NCI-H1417 treated with DMSO at 0.1 percent for 48 hours (cell line): Measurements from ENCODE around the gene RTP5.

ENCODE experiments used
- DNase-seq: peaks from one replicate; lab custom pipeline; 2025; lab: John Stamatoyannopoulos, UW

The RTP5 gene

GRCh38 chr2:241887806-241888522, 18.4 kb downstream of the RTP5 start:
- no peak for DNase-seq

GRCh38 chr2:241888641-241889040, 19.1 kb downstream of the RTP5 start:
- DNase-seq = no peak

GRCh38 chr2:241890524-241891235, 21.2 kb downstream of the RTP5 start:
- no peak for DNase-seq

- DNase-seq = no peak
These were observed 21.9 kb downstream of the RTP5 start for GRCh38 chr2:241891315-241891987.

DNA sequence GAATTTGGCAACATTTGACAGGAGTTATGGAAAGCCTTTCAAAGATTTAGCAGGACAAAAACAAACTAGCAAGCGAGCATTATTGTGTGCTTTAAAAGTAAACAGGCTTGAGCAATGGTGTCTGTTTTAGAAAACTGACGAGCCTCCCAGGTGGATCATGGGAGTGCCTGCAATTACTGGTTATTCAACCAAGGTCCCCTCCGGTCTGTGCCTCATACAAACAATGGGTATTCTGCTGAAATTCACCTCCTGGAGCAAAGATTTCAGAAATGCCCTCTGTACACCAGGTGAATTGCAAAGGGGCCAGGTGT, 22.4 kb downstream of the RTP5 start:
- no peak for DNase-seq

DNA sequence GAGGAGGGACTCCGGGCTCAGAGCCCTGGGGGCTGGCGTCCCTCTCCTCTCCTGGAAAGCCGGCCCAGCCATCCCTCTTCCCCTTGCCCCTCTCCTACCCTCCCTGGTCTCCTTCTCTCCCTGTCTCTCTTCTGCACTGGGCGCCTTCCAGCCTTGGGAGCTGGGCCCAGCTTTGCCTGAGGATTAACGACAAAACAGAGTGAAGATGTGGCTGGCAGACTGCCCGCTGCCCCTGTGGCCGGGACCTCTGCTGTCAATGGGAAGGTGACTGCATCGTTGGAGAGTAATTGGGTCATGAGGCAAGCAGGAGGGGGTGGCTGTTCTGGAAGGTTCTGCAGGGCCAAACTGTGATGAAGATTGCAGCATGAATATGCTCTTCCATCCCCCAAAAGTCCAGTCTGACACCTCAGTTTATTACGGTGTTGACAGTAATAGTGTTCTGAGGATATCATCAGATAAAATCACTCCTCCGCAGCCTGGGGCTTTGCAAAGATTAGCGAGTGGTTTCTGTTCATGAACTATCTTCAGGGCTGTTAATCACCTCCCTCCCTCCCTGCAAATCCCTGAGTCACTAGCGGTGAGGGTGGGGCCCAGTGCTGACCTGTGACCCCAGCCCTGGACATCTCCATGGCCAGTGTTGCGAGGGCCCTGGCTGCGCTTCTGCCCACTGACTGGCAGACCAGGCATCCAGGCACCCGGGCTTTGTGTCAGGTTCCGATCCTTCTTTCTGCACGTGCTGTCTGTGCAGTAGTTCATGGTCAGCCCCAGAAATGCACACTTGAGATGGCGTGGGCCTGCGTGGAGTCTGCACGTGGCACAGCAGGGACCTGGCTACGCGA, 23.0 kb downstream of the RTP5 start:
- no peak for DNase-seq

- no peak for DNase-seq
These were observed 23.7 kb downstream of the RTP5 start for GRCh38 chr2:241893265-241893664.

GRCh38 chr2:241894056-241894641, 24.6 kb downstream of the RTP5 start:
- DNase-seq = no peak

GRCh38 chr2:241894681-241895426, 25.3 kb downstream of the RTP5 start:
- no peak for DNase-seq

DNA sequence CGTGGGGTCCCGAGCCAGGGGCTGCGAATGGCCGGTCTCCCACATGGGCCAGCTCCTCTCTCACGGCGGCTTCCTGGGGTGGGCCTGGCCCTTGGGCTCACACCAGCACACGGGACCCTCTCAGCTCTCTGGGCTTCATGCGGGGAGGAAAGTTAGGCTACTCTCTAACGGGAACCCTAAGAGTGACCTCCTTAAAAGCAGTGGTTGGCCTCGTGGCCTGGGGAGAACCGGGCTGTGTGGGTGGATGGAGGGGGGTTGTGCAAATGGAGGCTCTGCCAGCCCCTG, 25.8 kb downstream of the RTP5 start:
- DNase-seq = no peak

GRCh38 chr2:241895712-241896641, 26.4 kb downstream of the RTP5 start:
- DNase-seq = no peak

- no peak for DNase-seq
These were observed 27.2 kb downstream of the RTP5 start for GRCh38 chr2:241896746-241897201.

- DNase-seq = no peak
These were observed 27.8 kb downstream of the RTP5 start for GRCh38 chr2:241897231-241897916.

DNA sequence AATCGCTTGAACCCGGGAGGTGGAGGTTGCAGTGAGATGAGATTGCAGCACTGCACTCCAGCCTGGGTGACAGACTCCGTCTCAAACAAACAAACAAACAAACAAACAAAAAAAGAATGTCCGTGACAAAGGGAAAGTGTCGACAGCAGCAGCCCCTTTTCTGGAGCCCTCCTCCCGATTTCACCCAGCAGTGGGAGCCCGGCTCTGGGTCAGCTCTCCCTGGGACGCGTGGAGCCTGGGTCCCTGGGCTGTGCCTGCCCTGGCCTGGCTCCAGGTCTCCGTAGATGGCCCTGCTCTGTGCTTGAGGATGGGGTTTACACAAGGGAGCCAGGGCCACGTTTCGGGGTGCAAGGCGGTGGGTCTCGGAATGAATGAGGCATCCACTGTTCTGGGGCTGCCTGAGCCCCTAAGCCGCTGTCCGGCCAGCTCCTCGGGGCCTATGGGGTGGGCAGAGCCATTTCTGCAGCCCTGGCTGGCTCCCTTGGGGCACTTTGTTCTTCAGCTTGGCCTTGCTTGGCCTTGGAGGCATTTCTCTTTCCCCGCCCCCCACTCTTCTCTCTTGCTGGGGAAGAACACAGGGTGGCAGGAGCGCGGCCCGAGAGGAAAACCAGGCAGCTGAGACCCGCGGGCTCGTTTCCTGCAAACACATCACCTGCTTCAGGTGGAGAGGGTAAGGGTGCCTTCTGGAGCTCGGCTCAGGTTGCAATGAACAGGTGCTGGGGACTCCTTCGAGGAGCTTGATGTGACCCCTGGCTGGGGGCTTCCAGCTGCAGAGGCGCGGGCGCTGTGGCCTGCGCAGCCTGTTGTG, 29.1 kb downstream of the RTP5 start:
- DNase-seq = no peak

DNA sequence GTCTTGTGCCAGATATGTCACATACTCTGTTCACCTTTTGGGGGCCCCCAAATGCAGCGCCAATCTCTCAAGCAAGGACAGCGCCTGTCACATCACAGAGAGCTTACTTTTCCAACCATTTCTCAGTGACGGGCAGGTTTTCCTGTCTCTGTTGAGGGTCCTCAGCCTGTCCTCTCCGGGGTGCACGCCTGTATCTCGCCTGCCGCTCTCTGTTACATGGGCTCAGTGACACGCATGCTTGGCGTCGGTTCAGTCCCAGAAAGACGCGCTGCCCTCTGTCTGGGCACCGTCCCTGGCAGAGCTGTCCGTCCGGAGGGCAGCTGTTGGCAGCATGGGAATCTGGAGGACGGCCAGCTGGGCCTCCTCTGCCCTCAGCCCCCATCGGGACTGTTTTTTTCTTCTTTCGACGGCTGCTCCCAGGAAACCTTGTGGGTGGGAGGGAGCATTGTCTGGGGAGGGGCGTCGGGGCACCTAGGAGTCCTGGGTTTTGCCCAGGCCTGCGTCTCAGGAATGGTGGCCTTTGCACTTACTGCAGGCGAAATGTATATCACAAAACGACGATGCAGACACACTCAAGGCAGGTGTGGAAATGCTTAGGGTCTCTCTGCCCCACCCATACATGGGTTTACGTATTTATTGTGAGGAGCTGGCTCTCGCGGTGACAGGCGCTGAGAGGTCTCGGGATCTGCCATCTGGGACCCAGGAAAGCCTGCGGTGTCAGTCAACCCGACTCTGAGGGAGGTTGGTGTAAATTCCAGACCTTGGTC, 30.9 kb downstream of the RTP5 start:
- no peak for DNase-seq

DNA sequence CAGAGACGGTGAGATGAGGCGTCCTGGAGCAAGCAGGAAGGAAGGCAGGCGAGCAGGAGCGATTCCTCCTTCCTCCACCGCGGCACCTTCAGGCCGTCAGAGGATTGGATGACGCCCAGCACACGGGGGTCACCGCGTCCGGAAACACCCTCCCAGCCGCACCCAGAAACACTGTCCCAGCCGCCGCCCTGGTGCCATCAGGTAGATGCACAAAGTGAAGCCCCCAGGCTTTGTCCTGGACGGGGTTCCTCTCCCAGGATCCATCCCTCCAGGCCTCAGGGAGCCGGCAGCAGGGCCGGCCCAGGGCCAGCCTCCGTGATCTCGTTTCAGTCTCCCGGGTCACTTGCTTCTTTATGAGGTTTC, 31.5 kb downstream of the RTP5 start:
- DNase-seq = no peak

DNA sequence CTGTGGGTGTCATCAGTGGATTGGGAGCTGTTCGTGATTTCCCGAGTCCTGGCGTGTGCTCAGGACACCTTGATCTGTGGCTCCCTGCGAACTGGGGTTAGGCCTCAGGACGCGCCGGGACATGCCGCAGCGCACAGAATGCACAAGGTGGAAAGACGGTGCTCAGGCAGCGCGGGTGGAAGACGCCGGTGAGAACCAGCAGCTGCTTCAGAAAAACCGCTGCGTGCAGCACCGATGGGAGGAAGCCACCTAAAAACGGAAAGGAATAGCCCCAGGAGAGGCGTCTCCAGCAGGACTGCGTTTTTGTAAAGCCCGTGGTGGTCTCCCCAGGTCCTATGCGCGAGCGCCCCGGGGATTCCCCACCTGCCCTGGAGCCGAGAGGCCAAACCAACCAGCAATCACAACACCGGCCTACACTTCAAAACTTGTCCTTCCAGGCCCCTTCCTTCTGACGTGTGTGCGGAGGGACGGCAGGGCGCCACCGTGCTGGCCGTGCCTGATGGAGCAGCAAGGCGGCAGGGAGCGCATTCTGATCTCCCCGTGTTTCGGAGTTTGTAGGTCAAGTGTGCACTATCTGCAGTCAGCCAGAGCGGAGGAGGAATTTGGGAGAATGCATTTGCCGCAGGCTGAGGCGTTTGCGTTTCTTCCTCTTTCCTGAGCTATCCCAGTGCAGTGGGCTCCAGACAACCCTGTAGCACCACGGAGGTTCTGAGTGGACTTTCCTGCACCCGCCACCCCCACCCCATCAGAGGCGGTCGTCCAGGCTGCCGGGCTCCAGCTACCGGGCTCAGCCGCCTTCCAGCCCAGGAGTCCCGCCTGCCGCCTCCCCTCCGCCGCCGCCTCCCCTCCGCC, 32.2 kb downstream of the RTP5 start:
- DNase-seq = no peak
